H7 (cell line): ENCODE data around the gene CLHC1. TPM values are rescaled to one million over a fixed set of nuclear protein-coding genes. Genes with fewer than 3 reads are reported as not detected.
"Not testable (repeated sequence)": the region's sequence is repeated elsewhere in the genome, so short reads cannot be mapped to it uniquely, and the experiment has no call there.

ENCODE experiments used
- DNase-seq: peaks from one replicate; pipeline ENCODE4 v3.0.0; 2012
- H3K27me3 ChIP-seq: 2 replicates; pipeline ENCODE4 v1.6.0; 2011; ENCODE audit warnings: mild to moderate bottlenecking, low read length; ENCODE audit not compliant: control insufficient read depth, insufficient read depth
- H3K36me3 ChIP-seq: replicated peaks from 2 replicates; pipeline ENCODE4 v1.5.1; 2011; ENCODE audit warnings: low read length; ENCODE audit not compliant: control insufficient read depth, insufficient read depth
- H3K4me3 ChIP-seq: 2 replicates; pipeline ENCODE4 v1.5.1; 2011; ENCODE audit warnings: low read depth, mild to moderate bottlenecking, control low read depth, low read length, moderate library complexity; ENCODE audit not compliant: insufficient read depth
- total RNA-seq: library from RNA; depleted of rRNA; stranded (reverse); fragments of >200 nt; shearing (Covaris generic); gene quantifications from 2 replicates; pipeline ENCODE4 v1.2.3, GENCODE V29; 2014; rRNA removed

CLHC1 gene
- total RNA-seq, 1 experiment from 2014 or later, result 4.7 TPM

- not testable (repeated sequence) for H3K4me3 ChIP-seq, H3K27me3 ChIP-seq, DNase-seq, H3K36me3 ChIP-seq
Observed at GRCh38 chr2:55126643-55127042, 105.5 kb downstream of the CLHC1 start.

Other genes with a start within 250 kb of the CLHC1 start
- gene RTN4, start 181.8 kb downstream of the CLHC1 start, total RNA-seq, result 131 and 136 TPM in 2 replicates
- 1,807 and 1,879 TPM in 2 replicates for gene RPS27A, start 395 bp upstream of the CLHC1 start, total RNA-seq
- gene MTIF2, start 36.9 kb upstream of the CLHC1 start, total RNA-seq, result 34.2 and 54.3 TPM in 2 replicates
- gene CCDC88A, start 187.6 kb upstream of the CLHC1 start, total RNA-seq, result 55.6 and 65.1 TPM in 2 replicates